CD4-positive, alpha-beta T cell treated with Interleukin-21 for 1 hour (primary cell): ENCODE data around the gene ACACB.

Experiments
- DNase-seq: peaks from one replicate; pipeline ENCODE4 v3.0.0-alpha.2; 2020

The ACACB gene

GRCh38 chr12:109112720-109113465, 3.5 kb upstream of the ACACB start:
- no peak for DNase-seq

GRCh38 chr12:109113661-109114321, 2.6 kb upstream of the ACACB start:
- DNase-seq: no peak

- no peak for DNase-seq
These were observed 1.7 kb upstream of the ACACB start for GRCh38 chr12:109114644-109115043.

- DNase-seq: no peak
These were observed 1.0 kb upstream of the ACACB start for GRCh38 chr12:109115404-109115757.

GRCh38 chr12:109116611-109116949, 193 bp downstream of the ACACB start:
- DNase-seq: no peak

GRCh38 chr12:109120095-109120494, 3.7 kb downstream of the ACACB start:
- no peak for DNase-seq

- no peak for DNase-seq
These were observed 4.2 kb downstream of the ACACB start for GRCh38 chr12:109120557-109120956.

GRCh38 chr12:109121346-109121880, 5.0 kb downstream of the ACACB start:
- DNase-seq: no peak

- DNase-seq: no peak
These were observed 8.7 kb downstream of the ACACB start for GRCh38 chr12:109124878-109125648.

GRCh38 chr12:109125791-109126190, 9.4 kb downstream of the ACACB start:
- DNase-seq: no peak

GRCh38 chr12:109126784-109127183, 10.4 kb downstream of the ACACB start:
- no peak for DNase-seq

- no peak for DNase-seq
These were observed 11.3 kb downstream of the ACACB start for GRCh38 chr12:109127533-109128242.

- no peak for DNase-seq
These were observed 14.1 kb downstream of the ACACB start for GRCh38 chr12:109130297-109131153.

GRCh38 chr12:109131154-109132050, 15.0 kb downstream of the ACACB start:
- no peak for DNase-seq

GRCh38 chr12:109134186-109134917, 18.0 kb downstream of the ACACB start:
- DNase-seq: no peak

- no peak for DNase-seq
These were observed 20.7 kb downstream of the ACACB start for GRCh38 chr12:109137055-109137454.

- DNase-seq: no peak
These were observed 23.0 kb downstream of the ACACB start for GRCh38 chr12:109139360-109139759.

GRCh38 chr12:109139791-109140190, 23.4 kb downstream of the ACACB start:
- no peak for DNase-seq

- DNase-seq: no peak
These were observed 24.2 kb downstream of the ACACB start for GRCh38 chr12:109140560-109140959.

GRCh38 chr12:109144224-109144623, 27.8 kb downstream of the ACACB start:
- no peak for DNase-seq
